NCI-H2171 treated with DMSO at 0.1 percent for 48 hours (cell line): ENCODE results near the gene NOD1.
"Not testable (repeated sequence)": the region's sequence is repeated elsewhere in the genome, so short reads cannot be mapped to it uniquely, and the experiment has no call there.

Source experiments
- DNase-seq: peaks from one replicate; lab custom pipeline; 2025; lab: John Stamatoyannopoulos, UW

NOD1 gene, protein sequence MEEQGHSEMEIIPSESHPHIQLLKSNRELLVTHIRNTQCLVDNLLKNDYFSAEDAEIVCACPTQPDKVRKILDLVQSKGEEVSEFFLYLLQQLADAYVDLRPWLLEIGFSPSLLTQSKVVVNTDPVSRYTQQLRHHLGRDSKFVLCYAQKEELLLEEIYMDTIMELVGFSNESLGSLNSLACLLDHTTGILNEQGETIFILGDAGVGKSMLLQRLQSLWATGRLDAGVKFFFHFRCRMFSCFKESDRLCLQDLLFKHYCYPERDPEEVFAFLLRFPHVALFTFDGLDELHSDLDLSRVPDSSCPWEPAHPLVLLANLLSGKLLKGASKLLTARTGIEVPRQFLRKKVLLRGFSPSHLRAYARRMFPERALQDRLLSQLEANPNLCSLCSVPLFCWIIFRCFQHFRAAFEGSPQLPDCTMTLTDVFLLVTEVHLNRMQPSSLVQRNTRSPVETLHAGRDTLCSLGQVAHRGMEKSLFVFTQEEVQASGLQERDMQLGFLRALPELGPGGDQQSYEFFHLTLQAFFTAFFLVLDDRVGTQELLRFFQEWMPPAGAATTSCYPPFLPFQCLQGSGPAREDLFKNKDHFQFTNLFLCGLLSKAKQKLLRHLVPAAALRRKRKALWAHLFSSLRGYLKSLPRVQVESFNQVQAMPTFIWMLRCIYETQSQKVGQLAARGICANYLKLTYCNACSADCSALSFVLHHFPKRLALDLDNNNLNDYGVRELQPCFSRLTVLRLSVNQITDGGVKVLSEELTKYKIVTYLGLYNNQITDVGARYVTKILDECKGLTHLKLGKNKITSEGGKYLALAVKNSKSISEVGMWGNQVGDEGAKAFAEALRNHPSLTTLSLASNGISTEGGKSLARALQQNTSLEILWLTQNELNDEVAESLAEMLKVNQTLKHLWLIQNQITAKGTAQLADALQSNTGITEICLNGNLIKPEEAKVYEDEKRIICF

GRCh38 chr7:30478349-30479201 is at the start of gene NOD1:
Gene NOD1 (minus strand): TSS chr7:30478784. CDS start chr7:30456921, 21,863 bp downstream.
- DNase-seq, result peak; percentile 67

DNA sequence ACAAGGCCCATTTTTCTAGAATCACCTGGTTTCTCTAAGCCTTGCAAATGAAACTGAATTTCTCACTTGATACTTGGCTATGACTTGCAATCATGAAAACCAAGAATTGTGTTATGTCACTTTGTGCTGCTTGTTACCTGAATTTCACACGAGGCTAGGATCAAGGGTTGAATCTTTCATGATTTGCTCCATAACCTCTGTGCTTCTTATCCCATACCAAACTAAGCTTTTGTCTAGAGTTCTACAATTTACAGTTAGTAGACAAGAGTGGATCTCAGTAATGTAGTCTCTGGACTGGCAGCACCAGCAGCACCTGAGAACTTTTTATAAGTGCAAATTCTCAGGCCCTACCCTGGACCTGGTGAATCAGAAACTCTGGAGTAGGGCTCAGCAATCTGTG is 48.7 kb upstream of the NOD1 start:
- not testable (repeated sequence) for DNase-seq

- no peak for DNase-seq
Measured at GRCh38 chr7:30526163-30526562, 47.6 kb upstream of the NOD1 start.

GRCh38 chr7:30525429-30525828 is 46.8 kb upstream of the NOD1 start:
- no peak for DNase-seq

DNA sequence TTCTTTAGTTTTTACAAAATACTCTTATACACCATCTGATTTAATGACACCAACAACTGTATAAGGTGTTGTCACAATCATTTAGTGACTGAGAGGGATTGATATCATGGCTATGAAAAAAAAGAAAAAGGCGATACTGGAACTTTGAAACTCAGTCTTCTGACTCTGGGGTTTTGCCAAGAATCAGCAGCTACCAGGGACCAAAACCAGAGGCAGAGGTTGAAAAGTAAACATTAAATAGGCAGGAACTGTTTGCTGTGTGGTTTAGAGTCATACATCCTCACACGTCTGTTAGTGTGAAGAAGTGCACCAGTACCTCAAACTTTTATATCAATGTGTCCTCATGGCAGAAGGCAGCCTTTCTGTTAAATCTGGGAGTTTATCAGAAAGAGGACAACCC is 46.0 kb upstream of the NOD1 start:
- DNase-seq, result no peak

DNA sequence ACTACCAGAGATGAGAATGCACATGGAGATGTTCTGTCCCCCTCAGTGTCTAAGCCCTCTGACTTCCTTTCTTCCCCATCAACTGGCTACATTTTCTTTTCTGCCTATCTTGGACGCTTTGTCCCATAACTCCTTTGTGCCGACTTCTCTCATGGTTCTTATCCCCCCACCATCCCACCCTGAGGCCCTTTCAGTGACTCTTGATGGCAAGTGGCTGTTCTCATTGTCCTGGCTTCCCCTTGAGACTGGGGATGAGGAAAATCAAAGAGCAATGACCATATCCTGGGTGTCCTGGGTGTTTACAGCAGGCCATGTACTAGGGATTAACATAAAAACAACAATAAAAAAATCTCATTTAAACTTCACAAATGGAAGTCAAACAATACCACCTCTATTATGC is 44.9 kb upstream of the NOD1 start:
- DNase-seq, result no peak

DNA sequence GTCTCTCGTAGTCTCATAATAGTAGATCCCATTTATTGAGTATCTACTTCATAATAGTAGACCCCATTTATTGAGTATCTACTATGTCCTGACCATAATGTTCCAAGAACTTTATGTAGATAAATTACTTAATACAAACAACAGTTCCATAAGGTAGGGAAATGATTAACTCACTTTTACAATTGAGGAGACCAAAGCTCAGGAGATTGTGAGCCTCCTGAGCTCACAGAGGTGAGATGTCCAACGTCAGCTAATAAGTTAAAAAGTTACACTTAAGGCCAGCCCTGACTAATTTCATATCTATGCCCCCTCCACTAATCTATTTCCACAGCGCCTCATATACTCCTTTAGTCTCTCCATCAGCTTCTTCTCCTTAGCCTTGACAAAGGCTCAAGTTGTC is 43.6 kb upstream of the NOD1 start:
- no peak for DNase-seq

DNA sequence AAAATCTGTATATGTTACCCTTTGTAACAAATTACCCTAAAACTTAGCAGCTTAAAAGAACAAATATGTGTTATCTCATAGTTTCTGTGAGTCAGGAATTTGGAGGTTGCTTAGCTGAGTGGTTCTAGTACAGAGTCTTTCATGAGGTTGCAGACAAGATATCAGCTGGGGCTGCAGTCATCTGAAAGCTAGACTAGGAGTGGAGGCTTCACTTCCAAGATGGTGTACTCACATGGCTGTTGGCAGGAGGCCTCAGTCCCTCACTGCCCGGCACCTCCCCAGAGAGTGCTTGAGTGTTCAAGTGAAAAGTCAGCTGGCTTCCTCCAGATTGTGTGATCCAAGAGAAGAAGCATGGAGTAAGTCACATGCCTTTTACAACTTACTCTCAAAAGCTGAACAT is 42.9 kb upstream of the NOD1 start:
- DNase-seq, result peak; percentile 12

- DNase-seq, result no peak
Measured at GRCh38 chr7:30519122-30519521, 40.5 kb upstream of the NOD1 start.

GRCh38 chr7:30515761-30516160 is 37.2 kb upstream of the NOD1 start:
- DNase-seq, result no peak

- no peak for DNase-seq
Measured at GRCh38 chr7:30514776-30515175, 36.2 kb upstream of the NOD1 start.

DNA sequence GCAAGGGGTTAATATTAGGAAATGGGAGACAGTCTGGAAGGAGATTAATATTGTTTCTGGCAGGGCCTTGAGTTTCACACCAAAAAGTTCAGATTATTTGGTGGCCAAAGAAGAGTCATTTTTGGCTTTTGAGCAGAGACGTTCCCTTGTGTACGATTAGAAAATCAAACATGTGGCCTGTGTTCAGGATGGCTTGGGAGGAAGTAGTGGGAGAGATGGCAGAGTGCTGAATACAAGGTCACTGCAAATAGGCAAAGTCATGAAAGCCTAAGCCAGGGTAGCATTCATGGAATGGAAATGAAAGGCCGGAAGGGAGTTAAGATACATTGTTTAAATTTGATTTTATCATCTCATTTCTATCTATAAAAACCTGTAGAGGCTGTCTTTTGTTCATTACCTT is 35.6 kb upstream of the NOD1 start:
- DNase-seq, result no peak

GRCh38 chr7:30513762-30514161 is 35.2 kb upstream of the NOD1 start:
- DNase-seq, result no peak

- no peak for DNase-seq
Measured at GRCh38 chr7:30511973-30512662, 33.5 kb upstream of the NOD1 start.

- DNase-seq, result no peak
Measured at GRCh38 chr7:30511494-30511893, 32.9 kb upstream of the NOD1 start.

- peak; percentile 18 for DNase-seq
Measured at GRCh38 chr7:30510124-30511075, 31.8 kb upstream of the NOD1 start.

DNA sequence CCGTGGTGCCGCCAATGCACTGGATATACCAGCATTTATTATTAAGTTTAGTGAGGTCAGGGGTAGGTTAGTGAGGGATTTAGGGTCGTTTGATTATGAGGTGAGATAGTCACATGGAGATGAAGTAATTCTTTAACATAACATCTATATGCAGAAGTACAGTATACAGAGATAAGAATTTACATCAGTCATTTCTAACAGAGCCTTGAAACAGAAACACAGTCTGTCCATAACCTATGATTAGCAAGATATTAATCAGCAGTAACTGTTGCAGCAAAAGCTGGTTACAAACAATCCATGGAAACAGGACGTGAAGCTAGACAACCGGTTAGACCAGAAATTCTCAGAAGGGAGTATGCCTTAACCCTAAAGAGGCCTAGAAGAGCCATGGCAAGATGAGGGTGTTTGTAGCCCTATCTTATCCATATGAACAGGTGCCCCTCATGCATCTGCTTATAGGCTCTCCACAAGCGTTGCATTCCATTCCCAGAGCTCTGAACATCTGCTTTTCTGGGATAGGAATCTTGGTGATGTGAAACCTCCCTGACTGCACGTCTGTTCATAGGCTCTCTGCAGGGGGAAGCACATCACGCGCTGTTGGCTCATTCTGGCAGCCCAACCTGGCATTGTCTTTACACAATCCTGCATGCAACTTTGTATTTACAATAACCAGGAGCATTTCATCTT is 30.7 kb upstream of the NOD1 start:
- not testable (repeated sequence) for DNase-seq

GRCh38 chr7:30507346-30507900 is 28.8 kb upstream of the NOD1 start:
- not testable (repeated sequence) for DNase-seq

DNA sequence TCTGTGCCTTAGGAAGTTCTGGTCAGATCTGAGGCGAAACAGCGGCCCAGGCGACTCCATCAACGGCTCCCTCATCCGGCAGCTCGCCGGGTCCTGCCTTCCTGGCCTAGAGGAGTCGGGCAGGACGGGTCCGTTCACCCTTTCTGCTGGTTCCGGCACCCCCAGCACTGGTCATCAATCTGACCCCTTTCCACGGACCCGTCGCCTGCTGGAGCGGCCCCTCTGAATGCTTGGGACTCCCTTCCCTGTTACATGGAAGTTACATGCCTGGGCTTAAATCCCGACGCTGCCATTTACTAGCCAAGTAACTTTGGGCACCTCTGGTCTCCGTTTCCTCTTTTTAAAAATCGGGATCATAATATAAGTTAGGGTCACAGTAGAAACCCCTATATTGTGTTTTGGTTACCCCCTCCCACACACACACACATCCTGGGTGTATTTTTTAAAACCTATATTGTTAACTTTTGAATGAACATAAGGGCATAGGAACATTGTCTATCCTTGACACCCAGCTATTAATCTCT is 26.7 kb upstream of the NOD1 start:
- peak; percentile 39 for DNase-seq
